PFSK-1 (cell line): Measurements from ENCODE around the gene TTBK2.

Experiments
- FOXP2 ChIP-seq: optimal IDR thresholded peaks from 2 replicates; pipeline ENCODE3; 2011; ENCODE audit warnings: borderline replicate concordance, control low read depth, inconsistent platforms; ENCODE audit not compliant: insufficient read depth; ENCODE audit errors: extremely low read length, extremely low read depth
- POLR2AphosphoS5 ChIP-seq: IDR thresholded peaks from 2 replicates; pipeline ENCODE4 v1.6.1; 2012; ENCODE audit warnings: low read depth, mild to moderate bottlenecking, control low read depth, low read length, moderate library complexity

- TF ChIP-seq POLR2AphosphoS5 = no peak
- TF ChIP-seq FOXP2 = no peak
Observed at GRCh38 chr15:42734076-42734672, 186.4 kb downstream of the TTBK2 start.
